HG03139 (cell line): ENCODE data around the gene PKMYT1.

Experiments
- ATAC-seq: cut with Tn5 transposase; IDR thresholded peaks from one replicate; pipeline ENCODE4 v1.9.1; 2021; ENCODE audit not compliant: unreplicated experiment

PKMYT1 gene

DNA sequence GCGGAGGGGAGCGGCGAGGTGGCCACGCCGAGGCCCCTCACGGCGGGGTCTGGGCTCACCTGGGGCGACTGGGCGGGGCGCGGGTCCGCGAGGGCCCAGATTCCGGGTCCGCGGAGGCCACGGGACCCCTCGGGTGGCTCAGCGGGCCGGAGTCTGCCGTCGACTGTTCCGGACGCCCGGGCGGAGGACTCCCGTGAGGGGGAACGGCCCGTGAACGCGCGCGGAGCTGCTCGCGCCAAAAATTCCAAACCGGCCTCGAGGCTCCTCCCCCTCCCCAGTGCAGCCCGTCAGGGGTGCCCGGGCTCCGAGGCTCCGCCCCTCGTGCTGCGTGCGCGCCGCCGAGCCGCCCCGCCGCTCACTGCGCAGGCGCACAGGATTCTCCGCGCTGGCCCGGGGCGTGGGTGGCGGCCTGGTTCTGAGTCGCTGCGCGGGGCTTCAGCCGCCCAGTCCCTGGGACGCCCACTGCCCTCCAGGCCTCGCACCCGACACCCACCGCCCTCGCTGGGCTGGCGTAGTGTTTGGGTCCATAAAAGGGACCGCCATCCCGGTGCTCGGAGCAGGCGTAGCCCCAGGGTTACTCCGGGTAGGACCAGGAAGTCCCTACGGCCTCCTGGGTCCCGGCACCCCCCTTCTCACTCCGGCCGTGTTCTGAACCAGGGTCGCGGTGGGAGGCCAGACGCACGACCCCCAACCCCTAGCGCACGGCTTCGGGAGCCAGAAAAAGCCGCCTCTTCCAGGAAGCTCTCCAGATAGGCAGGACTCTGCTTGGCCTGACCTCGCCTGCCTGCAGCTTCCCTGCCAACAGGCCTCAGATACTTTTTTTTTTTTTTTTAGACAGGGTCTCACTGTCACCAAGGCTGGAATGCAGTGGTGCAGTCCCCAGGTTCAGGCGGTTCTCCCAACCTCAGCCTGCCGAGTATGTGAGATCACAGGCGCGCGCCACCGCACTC, at the start of gene PKMYT1:
Gene PKMYT1, minus strand, starts transcription at position 220 of the 950 bp plus-strand sequence. CDS start 789 bp downstream, outside the sequence.
- ATAC-seq: peak; percentile 66

DNA sequence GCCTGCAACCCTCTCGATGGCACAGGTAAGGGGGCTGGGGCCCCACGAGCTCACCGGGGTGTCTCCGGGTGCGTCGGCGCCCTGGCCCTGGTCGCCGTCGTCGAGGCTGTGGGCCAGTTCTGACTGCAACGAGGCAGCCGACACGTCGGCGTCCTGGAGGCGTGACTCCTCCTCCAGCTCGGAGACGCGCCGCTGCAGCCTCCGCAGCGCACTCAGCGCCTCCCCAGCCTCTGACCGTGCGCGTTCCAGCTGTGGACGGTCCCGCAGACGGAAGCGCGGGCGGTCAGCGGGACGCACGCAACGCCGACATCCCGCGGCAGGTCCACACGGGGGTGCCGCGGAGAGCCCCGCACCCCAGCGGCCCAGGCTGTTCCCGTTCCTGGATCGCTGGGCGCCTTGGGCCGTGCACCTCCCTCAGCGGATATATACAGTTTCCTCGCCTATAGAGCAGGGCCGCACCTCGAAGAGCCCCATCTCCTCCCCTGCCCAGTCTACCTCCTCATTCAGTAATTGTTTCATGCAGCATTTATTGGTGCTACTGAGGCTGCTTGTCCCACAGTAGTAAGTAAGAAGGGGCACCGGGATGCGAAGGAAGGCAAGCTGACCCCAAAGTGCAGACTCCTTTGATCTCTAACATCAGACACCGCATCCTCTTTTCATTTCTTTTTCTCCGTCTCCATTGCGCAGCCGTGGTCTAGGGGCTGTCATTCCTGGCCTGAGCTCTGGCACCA, 49.4 kb upstream of the PKMYT1 start:
- no peak for ATAC-seq

DNA sequence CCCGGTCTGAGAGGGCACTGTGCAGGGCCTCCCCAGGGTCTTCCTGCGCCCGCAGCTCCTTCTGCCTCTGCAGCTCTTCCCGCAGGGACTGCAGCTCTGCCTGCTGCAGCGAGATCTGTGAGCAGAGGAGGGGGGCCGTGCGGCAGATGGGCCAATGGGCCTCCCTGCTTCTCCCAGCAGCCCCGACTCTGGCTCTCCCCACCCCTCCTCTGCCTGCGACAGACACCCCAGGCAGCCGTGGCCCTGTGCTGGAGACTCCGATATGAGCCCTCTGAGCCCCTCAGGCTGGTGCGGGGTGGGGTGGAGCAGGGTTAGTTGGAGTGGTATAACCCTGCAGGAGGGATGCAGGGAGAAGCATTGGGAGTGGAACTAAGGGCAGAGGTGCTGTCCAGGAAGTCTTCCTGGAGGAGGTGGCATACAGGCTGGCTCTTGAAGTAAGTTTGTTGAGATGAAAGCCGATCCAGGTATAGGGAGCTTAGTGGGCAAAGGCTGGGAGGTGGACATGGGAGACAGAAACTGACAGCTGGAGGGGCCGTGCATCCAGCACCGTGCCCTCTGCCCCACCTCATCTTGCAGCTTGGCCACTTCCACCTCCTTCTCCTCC, 48.6 kb upstream of the PKMYT1 start:
- ATAC-seq: no peak

DNA sequence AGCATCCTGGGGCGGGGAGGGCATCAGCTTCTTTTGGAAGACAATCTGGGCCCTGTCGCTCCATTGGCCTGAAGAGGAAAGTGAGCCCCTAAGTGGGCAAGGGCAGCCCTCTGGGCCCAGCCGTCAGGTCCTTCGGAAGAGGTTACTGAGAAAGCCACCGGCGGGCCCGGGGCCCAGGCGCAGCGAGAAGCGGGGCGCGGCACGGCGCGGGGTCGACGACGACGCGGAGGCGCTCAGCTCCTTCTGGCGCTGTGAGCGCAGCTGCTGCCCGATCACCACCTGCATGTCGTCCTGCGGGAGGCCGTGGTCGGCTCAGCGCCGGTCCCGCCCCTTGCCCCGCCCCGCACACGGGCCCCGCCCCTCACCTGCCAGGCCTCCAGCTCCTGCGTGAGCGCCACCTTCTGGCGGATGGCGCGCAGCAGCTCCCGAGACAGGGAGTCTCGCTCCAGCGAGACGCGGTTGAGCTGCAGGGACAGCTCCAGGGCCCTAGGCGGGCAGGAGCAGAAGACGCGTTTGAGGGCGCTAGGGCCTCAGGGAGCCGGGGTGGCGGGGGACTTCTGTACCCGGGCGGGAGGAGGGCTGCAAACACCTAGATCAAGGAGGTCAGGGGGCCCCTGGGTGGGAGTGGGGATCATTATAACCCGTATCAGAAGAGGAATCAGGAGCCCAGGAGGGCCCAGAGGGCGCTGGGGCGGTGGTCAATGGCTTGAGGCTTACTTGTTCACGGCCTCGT, 47.9 kb upstream of the PKMYT1 start:
- ATAC-seq: no peak

DNA sequence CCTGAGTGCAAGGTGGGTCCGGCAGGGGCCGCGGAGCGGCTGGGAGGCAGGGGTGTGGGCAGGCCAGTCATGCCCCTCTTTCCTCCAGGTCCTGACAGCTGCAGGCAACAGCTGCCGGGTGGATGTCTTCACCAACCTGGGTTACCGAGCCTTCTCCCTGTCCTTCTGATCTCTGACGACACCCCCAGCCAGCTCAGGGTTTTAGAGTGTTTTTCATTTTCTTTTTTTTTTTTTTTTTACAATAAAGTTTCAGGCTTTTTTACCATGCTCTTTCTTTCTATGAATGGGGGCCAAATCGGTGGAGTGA, 47.2 kb upstream of the PKMYT1 start:
- ATAC-seq: no peak

DNA sequence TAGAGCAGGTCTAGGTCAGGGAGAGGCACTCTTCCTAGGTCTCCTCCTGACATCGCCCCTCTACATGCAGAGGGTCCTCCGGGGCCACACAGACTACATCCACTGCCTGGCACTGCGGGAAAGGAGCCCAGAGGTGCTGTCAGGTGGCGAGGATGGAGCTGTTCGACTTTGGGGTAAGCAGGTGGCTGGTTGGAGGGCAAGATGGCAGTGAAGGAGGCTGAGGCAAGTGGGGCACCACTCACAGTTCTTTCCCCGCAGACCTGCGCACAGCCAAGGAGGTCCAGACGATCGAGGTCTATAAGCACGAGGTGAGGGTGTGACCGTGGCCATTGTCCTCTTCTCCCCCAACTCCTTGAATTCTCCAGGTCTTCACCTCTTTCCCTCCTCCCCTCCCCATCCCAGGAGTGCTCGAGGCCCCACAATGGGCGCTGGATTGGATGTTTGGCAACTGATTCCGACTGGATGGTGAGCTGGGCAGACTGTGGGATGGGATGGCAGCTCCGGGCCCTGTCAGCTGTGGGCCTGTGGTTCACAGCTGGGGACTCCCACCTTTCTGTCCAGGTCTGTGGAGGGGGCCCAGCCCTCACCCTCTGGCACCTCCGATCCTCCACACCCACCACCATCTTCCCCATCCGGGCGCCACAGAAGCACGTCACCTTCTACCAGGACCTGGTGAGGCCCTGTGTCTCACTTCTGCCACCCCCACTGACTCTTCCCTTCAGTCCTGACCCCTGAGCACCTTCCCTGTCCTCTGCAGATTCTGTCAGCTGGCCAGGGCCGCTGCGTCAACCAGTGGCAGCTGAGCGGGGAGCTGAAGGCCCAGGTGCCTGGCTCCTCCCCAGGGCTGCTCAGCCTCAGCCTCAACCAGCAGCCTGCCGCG, 46.6 kb upstream of the PKMYT1 start:
- ATAC-seq: no peak

DNA sequence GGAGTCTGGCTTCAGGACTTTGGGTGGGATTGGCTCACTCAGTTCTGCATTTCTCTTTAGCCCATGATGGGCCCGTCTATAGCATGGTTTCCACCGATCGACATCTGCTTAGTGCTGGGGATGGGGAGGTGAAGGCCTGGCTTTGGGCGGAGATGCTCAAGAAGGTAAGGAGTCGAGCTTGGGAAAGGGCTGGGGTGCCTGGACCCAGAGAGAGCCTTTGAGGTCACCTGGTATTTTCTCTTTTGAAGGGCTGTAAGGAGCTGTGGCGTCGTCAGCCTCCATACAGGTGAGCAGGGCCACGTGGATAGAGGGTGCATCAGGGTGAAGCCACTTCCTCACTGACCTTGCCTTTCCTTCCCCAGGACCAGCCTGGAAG, 45.7 kb upstream of the PKMYT1 start:
- no peak for ATAC-seq

DNA sequence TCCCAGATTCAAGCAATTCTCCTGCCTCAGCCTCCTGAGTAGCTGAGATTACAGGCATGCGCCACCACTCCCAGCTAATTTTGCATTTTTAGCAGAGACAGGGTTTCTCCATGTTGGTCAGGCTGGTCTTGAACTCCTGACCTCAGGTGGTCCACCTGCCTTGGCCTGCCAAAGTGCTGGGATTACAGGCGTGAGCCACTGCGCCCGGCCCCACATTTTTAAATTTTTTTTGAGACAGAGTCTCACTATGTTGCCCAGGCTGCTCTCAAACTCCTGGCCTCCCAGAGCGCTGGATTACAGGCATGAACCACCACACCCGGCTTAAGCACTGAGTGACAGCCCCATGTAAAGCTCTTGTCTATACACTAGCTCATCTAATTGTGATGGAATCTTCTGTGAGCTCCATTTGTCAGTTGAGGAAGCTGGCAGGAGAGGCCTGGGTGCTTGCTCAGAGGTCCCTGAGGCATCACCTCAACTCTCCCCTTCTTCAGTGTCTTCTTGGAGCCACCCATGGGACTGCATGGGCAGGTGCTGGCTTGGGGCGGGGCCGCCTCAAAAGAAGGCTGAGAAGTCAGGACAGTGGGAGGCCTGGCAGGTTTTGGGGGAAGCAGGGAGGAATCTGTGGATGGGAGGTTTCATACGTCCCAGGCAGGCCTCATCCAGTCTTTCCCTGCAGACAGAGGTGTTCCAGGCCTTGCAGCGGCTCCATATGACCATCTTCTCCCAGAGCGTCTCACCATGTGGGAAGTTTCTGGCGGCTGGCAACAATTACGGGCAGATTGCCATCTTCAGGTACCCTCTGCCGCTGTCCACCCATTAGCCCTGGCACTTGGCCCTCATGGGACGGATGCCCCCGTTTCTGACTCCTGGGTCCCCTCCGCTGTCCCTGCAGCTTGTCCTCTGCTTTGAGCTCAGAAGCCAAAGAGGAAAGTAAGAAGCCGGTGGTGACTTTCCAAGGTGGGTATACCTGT, 45.1 kb upstream of the PKMYT1 start:
- no peak for ATAC-seq

DNA sequence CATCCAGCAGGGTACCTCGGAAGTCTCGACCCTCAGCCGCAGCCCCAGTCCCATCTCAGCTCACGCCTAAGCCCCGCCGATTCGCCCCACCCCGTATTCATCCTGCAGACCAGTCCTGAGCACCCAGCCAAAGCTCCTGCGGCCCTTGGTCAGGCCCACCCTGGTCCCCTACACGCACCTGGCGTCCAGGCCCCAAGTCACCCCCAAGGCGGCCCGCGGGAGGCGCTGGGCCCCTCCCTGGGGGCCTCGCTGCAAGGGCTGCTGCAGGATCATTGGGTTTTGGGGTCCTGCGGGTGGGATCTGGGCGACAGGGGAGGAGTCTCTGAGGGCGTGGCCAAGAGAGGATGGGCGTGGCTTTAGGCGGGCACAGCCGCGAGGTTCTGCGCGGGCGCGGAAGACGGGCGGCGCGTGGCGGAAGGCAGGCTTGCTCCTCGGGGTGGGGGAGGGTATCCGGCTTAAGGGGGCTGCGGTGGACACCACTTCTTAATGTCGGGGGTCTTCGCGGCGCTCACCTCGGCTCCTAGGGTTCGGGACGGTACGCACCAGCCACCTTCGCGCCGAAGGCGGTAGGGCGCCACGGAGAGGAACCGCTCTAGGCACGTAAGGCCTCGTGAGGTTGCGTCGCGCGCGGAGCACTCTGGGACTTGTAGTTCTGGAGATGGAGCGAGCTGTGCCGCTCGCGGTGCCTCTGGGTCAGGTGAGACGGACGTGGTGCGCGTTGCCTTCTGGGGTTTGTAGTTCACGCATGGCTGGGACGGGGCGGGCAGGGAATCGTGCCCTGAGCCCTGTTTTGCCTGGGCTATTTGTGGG, 43.6 kb upstream of the PKMYT1 start, which contains the start of the genes HCFC1R1 and THOC6:
Gene HCFC1R1, minus strand, starts transcription at position 274 of the 810 bp plus-strand sequence. Its CDS starts 1 bp downstream, at position 273.
Gene THOC6, plus strand, starts transcription at position 367 of the 810 bp plus-strand sequence. Its CDS starts 292 bp downstream, at position 659.
- ATAC-seq: peak; percentile 64

DNA sequence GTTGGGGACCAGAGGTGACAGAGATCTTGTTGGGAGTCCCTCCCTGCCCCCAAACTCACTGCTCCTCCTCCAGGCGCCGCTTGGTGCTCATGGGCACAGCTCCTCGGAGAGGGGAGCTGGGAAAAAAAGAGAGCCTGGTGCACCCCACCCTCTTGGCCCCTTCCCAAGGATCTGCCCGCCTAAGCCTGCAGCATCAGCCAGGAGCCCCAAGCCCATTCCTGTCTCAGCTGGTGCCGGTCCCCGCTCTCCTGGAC, 43.1 kb upstream of the PKMYT1 start:
- no peak for ATAC-seq

DNA sequence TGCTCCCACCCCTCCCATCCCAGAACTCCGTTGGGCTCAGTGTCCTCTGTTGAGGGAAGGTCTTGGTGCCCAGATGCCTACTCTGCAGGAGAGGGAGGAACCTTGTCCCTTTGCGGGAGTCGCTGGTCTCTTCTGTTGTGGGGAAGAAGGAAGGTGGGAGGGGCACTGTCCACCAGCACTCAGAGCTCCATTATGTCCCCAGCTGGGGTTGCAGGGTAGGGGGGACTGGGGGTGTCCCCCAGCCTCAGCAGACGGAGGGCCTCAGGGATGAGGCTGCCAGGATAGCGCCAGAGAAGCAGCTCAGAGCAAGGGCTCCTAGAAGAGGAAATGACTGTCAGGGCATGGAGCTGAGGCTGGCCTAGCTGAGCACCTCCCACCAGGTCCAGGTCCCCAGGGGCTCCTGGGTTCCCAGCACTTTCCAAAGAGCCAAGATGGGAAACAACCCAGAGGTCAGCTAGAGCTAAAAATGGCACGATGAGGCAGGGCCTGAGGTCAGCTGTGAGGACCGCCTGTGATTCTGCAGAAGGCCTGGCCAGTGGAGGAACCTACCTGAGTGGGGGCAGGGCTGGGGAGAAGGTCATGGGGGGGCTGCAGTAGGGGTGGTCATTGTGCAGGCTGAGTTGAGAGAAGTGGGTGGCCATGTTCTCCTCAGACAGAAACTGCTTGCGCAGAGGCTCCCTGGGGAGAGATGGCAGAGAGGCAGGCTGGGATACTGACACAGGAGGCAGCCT, 42.6 kb upstream of the PKMYT1 start:
- ATAC-seq: no peak

DNA sequence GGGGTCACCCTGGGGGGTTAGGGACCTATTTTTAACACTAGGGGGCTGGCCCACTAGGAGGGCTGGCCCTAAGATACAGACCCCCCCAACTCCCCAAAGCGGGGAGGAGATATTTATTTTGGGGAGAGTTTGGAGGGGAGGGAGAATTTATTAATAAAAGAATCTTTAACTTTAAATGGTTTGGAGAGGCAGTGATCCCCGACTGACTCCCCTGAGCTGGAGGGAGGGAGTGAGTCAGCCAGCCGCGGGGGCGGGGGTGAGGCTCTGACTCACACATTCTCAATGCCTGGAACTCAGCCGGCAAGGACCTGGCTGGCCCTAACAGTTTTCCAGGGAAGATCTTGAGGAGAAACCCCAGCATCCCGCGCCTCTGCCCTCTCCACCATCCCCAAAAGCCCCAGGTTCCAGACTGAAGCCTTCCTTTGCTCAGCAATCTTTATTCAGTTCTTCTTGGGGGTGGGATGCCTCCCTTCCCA, 42.0 kb upstream of the PKMYT1 start:
- ATAC-seq: no peak

DNA sequence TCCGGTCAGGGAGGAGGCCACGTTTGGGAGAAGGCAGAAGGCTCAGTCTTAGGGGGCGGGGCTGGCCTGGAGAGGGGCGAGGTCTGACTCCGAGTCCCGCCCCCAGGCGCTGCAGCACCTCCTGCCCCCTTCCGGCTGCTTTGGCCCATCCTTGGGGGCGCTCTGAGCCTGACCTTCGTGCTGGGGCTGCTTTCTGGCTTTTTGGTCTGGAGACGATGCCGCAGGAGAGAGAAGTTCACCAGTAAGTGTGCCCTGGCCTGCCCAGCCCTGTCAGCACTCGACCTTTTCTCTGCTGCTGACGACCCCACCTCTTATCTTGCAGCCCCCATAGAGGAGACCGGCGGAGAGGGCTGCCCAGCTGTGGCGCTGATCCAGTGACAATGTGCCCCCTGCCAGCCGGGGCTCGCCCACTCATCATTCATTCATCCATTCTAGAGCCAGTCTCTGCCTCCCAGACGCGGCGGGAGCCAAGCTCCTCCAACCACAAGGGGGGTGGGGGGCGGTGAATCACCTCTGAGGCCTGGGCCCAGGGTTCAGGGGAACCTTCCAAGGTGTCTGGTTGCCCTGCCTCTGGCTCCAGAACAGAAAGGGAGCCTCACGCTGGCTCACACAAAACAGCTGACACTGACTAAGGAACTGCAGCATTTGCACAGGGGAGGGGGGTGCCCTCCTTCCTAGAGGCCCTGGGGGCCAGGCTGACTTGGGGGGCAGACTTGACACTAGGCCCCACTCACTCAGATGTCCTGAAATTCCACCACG, 41.4 kb upstream of the PKMYT1 start:
- ATAC-seq: no peak

DNA sequence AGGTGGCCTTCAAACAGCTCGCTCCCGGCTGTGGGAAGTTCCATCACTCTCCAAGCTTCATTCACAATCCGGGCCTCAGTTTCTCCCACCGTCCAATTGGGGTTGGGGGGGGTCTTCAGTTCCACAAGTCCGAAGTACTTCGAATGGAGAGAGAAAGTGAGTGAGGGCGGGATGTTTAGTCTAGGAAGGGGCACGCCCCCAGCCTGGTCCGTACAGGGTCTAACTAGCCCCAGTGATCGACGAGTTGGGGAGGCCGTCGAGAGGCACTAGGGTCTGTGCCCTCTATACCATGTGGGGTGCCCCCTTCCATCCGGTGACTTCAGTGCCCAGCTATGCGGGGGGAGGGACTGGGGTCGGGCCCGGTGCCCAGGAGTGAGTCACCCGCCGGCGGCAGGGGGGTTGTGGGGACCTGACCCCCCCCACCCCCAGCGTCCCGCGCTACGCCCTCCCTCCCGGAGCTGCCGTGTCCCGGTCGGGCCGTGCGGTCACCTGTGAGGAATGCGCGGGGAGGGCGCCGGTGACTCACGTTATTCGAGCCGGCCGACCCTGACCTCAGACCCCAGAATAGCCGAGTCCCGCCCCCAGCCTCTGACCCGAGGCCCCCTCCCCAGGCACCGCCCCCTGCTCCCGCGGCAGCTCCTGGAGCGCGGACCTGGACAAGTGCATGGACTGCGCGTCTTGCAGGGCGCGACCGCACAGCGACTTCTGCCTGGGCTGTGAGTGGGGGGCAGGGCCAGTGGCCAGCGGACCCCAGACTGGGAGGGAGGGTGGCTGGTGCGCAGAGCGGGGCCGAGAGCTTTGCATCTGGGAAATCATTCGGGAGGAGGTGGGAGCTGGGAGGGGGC, 40.6 kb upstream of the PKMYT1 start:
- no peak for ATAC-seq

DNA sequence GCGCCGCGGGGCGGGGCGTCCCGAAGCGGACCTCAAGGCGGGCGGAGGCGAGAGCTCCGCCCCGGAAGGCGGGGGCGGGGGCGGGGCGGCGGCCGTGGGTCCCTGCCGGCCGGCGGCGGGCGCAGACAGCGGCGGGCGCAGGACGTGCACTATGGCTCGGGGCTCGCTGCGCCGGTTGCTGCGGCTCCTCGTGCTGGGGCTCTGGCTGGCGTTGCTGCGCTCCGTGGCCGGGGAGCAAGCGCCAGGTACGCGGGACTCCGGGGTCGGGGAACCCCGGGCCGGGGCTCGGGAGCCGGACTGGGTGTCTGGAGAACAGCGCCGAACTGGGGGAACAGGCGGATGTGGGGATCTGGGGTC, 40.0 kb upstream of the PKMYT1 start, which contains the start of gene TNFRSF12A:
Gene TNFRSF12A, plus strand, starts transcription at position 122 of the 357 bp plus-strand sequence. Its CDS starts 30 bp downstream, at position 152.
- no peak for ATAC-seq
